Mesenchymal stem cell (in vitro differentiated cells and primary cell): ENCODE results near the gene PPP1R9A.

Experiments
- DNase-seq: peaks from one replicate; pipeline ENCODE4 v3.0.0-alpha.2; 2013
- H2AFZ ChIP-seq: one replicate; pipeline ENCODE4 v1.6.1; 2013; ENCODE audit warnings: low read depth, mild to moderate bottlenecking, control low read depth, inconsistent platforms, low read length, moderate library complexity
- H2AK5ac ChIP-seq: 2 replicates; pipeline ENCODE4 v1.6.1; 2013; ENCODE audit warnings: low read length, moderate library complexity, mild to moderate bottlenecking, inconsistent platforms; ENCODE audit not compliant: severe bottlenecking
- H2BK120ac ChIP-seq: one replicate; pipeline ENCODE4 v1.6.1; 2013; ENCODE audit warnings: low read depth, mild to moderate bottlenecking, inconsistent platforms, low read length, moderate library complexity
- H2BK12ac ChIP-seq, 2 experiments: one replicate each; pipeline ENCODE4 v1.6.1; 2013; ENCODE audit warnings: inconsistent platforms in 2 of 2, low read length in 2 of 2, mild to moderate bottlenecking in 2 of 2, moderate library complexity in 2 of 2, control low read depth in 1 of 2
- H2BK15ac ChIP-seq: one replicate; pipeline ENCODE4 v1.6.1; 2013; ENCODE audit warnings: mild to moderate bottlenecking, low read depth, inconsistent platforms; ENCODE audit not compliant: poor library complexity, severe bottlenecking
- H2BK5ac ChIP-seq: 2 replicates; pipeline ENCODE4 v1.6.1; 2013; ENCODE audit warnings: low read depth, mild to moderate bottlenecking, low read length, control low read depth, inconsistent platforms; ENCODE audit not compliant: poor library complexity, severe bottlenecking
- H3K14ac ChIP-seq, 2 experiments: one replicate each; pipeline ENCODE4 v1.6.1; 2013; ENCODE audit warnings: inconsistent platforms in 2 of 2, low read length in 2 of 2, control low read depth in 1 of 2, mild to moderate bottlenecking in 1 of 2, moderate library complexity in 1 of 2
- H3K18ac ChIP-seq, 2 experiments: one replicate each; pipeline ENCODE4 v1.6.1; 2013; ENCODE audit warnings: inconsistent platforms in 2 of 2, low read length in 2 of 2, control low read depth in 1 of 2, low read depth in 1 of 2, mild to moderate bottlenecking in 1 of 2
- H3K23ac ChIP-seq, 2 experiments: one replicate each; pipeline ENCODE4 v1.6.1; 2013; ENCODE audit warnings: inconsistent platforms in 2 of 2, low read length in 2 of 2, mild to moderate bottlenecking in 2 of 2, moderate library complexity in 2 of 2, control low read depth in 1 of 2
- H3K27ac ChIP-seq: 2 replicates; pipeline ENCODE4 v1.5.1; 2013; ENCODE audit warnings: mild to moderate bottlenecking, moderate library complexity, low read length, control low read depth, inconsistent platforms; ENCODE audit not compliant: poor library complexity, severe bottlenecking
- H3K27me3 ChIP-seq, 2 experiments: 2 replicates each; pipeline versions ENCODE4 v1.6.1 to v1.7.0; 2013; ENCODE audit warnings: low read length in 2 of 2, mild to moderate bottlenecking in 2 of 2, moderate library complexity in 2 of 2, control low read depth in 1 of 2, inconsistent platforms in 1 of 2; ENCODE audit not compliant: control insufficient read depth in 1 of 2, insufficient read depth in 1 of 2
- H3K36me3 ChIP-seq, 2 experiments: 2 replicates each; pipeline versions ENCODE4 v1.6.1 to v1.7.0; 2013; ENCODE audit warnings: low read length in 2 of 2, control low read depth in 1 of 2, inconsistent platforms in 1 of 2, low read depth in 1 of 2, mild to moderate bottlenecking in 1 of 2; ENCODE audit not compliant: insufficient read depth in 2 of 2, control insufficient read depth in 1 of 2
- H3K4ac ChIP-seq, 2 experiments: one replicate each; pipeline ENCODE4 v1.6.1; 2013; ENCODE audit warnings: inconsistent platforms in 2 of 2, low read length in 2 of 2, mild to moderate bottlenecking in 2 of 2, moderate library complexity in 2 of 2, control low read depth in 1 of 2, low read depth in 1 of 2
- H3K4me1 ChIP-seq: 2 replicates; pipeline ENCODE4 v1.6.1; 2013; ENCODE audit warnings: low read depth, low read length, control low read depth; ENCODE audit not compliant: control insufficient read depth, insufficient read depth
- H3K4me2 ChIP-seq: 2 replicates; pipeline ENCODE4 v1.6.1; 2013; ENCODE audit warnings: low read length, mild to moderate bottlenecking, inconsistent platforms; ENCODE audit not compliant: poor library complexity, severe bottlenecking
- H3K4me3 ChIP-seq, 2 experiments: 2 replicates each; pipeline versions ENCODE4 v1.5.1 to v1.7.0; 2013; ENCODE audit warnings: low read length in 2 of 2, mild to moderate bottlenecking in 2 of 2, control low read depth in 1 of 2, low read depth in 1 of 2; ENCODE audit not compliant: insufficient read depth in 1 of 2
- H3K79me1 ChIP-seq: replicated peaks from 2 replicates; pipeline ENCODE4 v1.6.1; 2013; ENCODE audit warnings: mild to moderate bottlenecking, control low read depth, low read length, inconsistent platforms; ENCODE audit not compliant: poor library complexity, severe bottlenecking
- H3K9ac ChIP-seq: 2 replicates; pipeline ENCODE4 v1.7.0; 2013; ENCODE audit warnings: mild to moderate bottlenecking, low read length, moderate library complexity
- H3K9me3 ChIP-seq: 2 replicates; pipeline ENCODE4 v1.7.0; 2013; ENCODE audit warnings: mild to moderate bottlenecking, low read length; ENCODE audit not compliant: control insufficient read depth
- H4K8ac ChIP-seq: one replicate; pipeline ENCODE4 v1.6.1; 2013; ENCODE audit warnings: inconsistent platforms, mild to moderate bottlenecking, low read length, moderate library complexity
- H4K91ac ChIP-seq: one replicate; pipeline ENCODE4 v1.6.1; 2013; ENCODE audit warnings: mild to moderate bottlenecking, low read length, inconsistent platforms
- WGBS: methylation state at CpG from one replicate; pipeline ENCODE4 v1.1.7; 2013; ENCODE audit warnings: mixed read lengths; 5-methylcytosine and 5-hydroxymethylcytosine counted together

Gene PPP1R9A

DNA sequence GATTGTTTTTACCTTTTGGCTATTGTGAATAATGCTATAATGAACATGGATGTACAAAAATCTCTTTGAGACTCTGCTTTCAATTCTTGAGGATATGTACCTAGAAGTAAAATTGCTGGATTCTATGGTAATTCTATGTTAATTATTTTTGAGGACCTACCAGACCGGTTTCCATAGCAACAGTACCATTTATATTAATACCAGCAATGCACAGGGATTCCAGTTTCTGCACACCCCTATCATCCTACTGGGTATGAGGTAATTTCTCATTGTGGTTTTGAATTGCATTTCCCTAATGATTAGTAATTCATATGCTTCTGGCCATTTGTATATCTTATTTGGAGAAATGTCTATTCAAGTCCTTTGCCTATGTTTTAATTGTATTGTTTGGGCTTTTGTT, 9.9 kb upstream of the PPP1R9A start:
- no peak for DNase-seq
- Histone ChIP-seq H3K9ac (no peak overlapping the region), H3K4me3 (no peak overlapping the region), H4K8ac (no peak overlapping the region), H3K27ac (no peak overlapping the region), H3K18ac (no peak overlapping the region), H2AK5ac (no peak overlapping the region), H3K4ac (no peak overlapping the region), H2BK120ac (no peak overlapping the region), H3K4me2 (no peak overlapping the region), H2BK12ac (no peak overlapping the region), H2BK5ac (no peak overlapping the region), H3K14ac (no peak overlapping the region), H3K27me3 (no peaks in the 10 kb centered on the region), H3K36me3 (no peaks in the 10 kb centered on the region), H2AFZ (no peak overlapping the region), H2BK15ac (no peak overlapping the region), H3K79me1 (no peaks in the 10 kb centered on the region), H3K9me3 (no peaks in the 10 kb centered on the region), H4K91ac (no peak overlapping the region), H3K23ac (no peak overlapping the region), H3K4me1 (no peaks in the 10 kb centered on the region)
- WGBS, result no CpG with 5 or more reads among the region's 1 CpG

DNA sequence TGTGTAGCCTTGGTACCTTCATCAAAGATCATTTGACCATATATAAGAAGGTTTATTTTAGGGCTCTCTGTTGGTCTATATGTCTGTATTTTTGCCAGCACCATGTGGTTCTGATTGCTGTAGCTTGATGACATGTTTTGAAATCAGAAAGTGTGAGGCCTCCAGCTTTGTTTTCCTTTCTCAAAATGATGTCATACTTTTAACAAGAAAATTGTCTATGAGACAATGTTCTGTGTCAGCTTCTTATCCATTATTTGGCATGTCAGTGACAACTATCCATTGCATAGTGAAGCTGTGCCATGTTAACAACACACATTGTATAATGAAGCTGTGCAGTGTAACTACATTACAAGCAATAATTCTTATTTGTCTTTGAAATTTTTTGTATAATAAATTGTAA, 9.1 kb upstream of the PPP1R9A start:
- H3K4me1 ChIP-seq, result no peaks in the 10 kb centered on the region
- no peak overlapping the region for H3K18ac ChIP-seq
- H3K4ac ChIP-seq, result no peak overlapping the region
- H3K4me3 ChIP-seq, result no peak overlapping the region
- no peaks in the 10 kb centered on the region for H3K27me3 ChIP-seq
- no peaks in the 10 kb centered on the region for H3K9me3 ChIP-seq
- no peak overlapping the region for H2BK15ac ChIP-seq
- no peak overlapping the region for H3K4me2 ChIP-seq
- DNase-seq, result no peak
- H3K9ac ChIP-seq, result no peak overlapping the region
- no peak overlapping the region for H2AFZ ChIP-seq
- H2BK12ac ChIP-seq, result no peak overlapping the region
- no peak overlapping the region for H3K14ac ChIP-seq
- H3K23ac ChIP-seq, result no peak overlapping the region
- no peak overlapping the region for H4K91ac ChIP-seq
- H4K8ac ChIP-seq, result no peak overlapping the region
- no peak overlapping the region for H2BK120ac ChIP-seq
- H2AK5ac ChIP-seq, result no peak overlapping the region
- no peak overlapping the region for H2BK5ac ChIP-seq
- H3K36me3 ChIP-seq, result no peaks in the 10 kb centered on the region
- no peak overlapping the region for H3K27ac ChIP-seq
- H3K79me1 ChIP-seq, result no peaks in the 10 kb centered on the region

DNA sequence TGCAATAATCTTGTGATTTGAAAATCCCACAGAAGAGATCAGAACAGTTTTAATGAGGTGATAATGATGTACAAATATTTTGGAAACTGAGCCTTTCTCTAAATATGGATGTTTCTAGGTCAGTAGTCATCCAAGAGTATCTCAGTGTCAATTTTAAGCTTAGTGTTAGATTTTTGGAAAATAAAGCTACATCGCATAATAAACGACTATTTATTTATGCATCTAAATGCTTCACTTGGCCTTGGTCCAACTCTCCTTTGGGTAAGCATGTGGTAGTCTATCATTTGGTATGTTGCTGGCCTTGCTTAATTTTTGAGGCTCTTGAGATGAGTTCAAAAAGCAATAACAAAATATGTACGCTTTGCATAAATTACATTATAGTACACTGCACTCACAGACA, 5.4 kb upstream of the PPP1R9A start:
- Histone ChIP-seq H3K27me3 (no peaks in the 10 kb centered on the region), H3K4me1 (no peaks in the 10 kb centered on the region), H2BK15ac (no peak overlapping the region), H4K91ac (no peak overlapping the region), H3K4me2 (no peak overlapping the region), H3K14ac (no peak overlapping the region), H3K23ac (no peak overlapping the region), H3K9me3 (no peaks in the 10 kb centered on the region), H2AK5ac (no peak overlapping the region), H2AFZ (no peak overlapping the region), H3K4me3 (no peak overlapping the region), H3K36me3 (no peaks in the 10 kb centered on the region), H2BK120ac (no peak overlapping the region), H3K79me1 (no peaks in the 10 kb centered on the region), H3K9ac (no peak overlapping the region), H3K4ac (no peak overlapping the region), H3K27ac (no peak overlapping the region), H3K18ac (no peak overlapping the region), H2BK5ac (no peak overlapping the region), H2BK12ac (no peak overlapping the region), H4K8ac (no peak overlapping the region)
- DNase-seq, result no peak
- no CpG with 5 or more reads among the region's 3 CpGs for WGBS

DNA sequence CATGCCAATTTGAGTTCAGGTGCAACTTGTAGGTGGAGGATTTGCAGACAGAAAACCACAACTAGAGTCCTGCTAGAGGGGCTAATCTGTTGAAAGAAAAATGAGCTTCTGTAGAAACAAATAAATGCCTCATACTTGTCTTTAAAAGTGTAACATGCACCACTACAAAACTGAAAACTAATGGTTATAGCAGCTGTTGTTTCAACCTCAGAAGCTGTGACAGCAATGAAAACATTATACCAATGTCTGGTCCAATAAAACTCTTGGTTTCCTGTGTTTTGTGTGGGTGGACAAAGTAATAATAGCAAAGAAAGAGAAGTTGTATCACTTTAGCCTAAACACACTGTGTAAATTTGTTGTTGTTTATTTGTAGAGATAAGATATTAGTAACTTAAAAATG, 3.4 kb upstream of the PPP1R9A start:
- H4K8ac ChIP-seq, result no peak overlapping the region
- H2AK5ac ChIP-seq, result no peak overlapping the region
- H3K23ac ChIP-seq, result no peak overlapping the region
- DNase-seq, result no peak
- no peak overlapping the region for H3K27ac ChIP-seq
- H3K79me1 ChIP-seq, result peaks cover 2% of the 10 kb centered on the region
- no peak overlapping the region for H3K9ac ChIP-seq
- H2BK12ac ChIP-seq, result no peak overlapping the region
- H3K18ac ChIP-seq, result no peak overlapping the region
- no peak overlapping the region for H3K14ac ChIP-seq
- no peaks in the 10 kb centered on the region for H3K27me3 ChIP-seq
- H2BK15ac ChIP-seq, result no peak overlapping the region
- H3K9me3 ChIP-seq, result no peaks in the 10 kb centered on the region
- H3K36me3 ChIP-seq, result no peaks in the 10 kb centered on the region
- no peak overlapping the region for H4K91ac ChIP-seq
- H3K4me3 ChIP-seq, result no peak overlapping the region
- no peak overlapping the region for H2AFZ ChIP-seq
- H2BK5ac ChIP-seq, result no peak overlapping the region
- no peak overlapping the region for H3K4me2 ChIP-seq
- H3K4ac ChIP-seq, result no peak overlapping the region
- peaks cover 4% of the 10 kb centered on the region for H3K4me1 ChIP-seq
- no peak overlapping the region for H2BK120ac ChIP-seq
